Measurements from ENCODE around the gene ANKRD55. TPM values are rescaled to one million over a fixed set of nuclear protein-coding genes. Genes with fewer than 3 reads are reported as not detected.
A peak's percentile ranks its signal among the peaks of the same experiment; 100 is the strongest.

ANKRD55 gene
- total RNA-seq (2014; rRNA removed) (not detected in 2 replicates), Bru-seq, nascent RNA (percentile 0 among the genes with signal in this experiment), BruChase-seq, experiment 1, labeled RNA remaining after a 6-hour chase (percentile 0 among the genes with signal in this experiment), BruChase-seq, experiment 2, labeled RNA remaining after a 2-hour chase (not detected)
- long read RNA-seq, result 0 reads

GRCh38 chr5:56233230-56233629 is at the start of gene ANKRD55:
TSS of gene ANKRD55 (minus strand) at chr5:56233330. CDS start at chr5:56232913, 417 bp downstream.
- Histone ChIP-seq H3K4me1 (ENCODE audit: insufficient read depth, low read length) (no peaks in the 10 kb centered on the region), H3K79me2 (ENCODE audit: low read length) (no peaks in the 10 kb centered on the region), H2AFZ (ENCODE audit: low read length) (no peak within 1 kb of the TSS), H4K20me1 (ENCODE audit: low read length) (no peaks in the 10 kb centered on the region), H3K36me3 (ENCODE audit: low read depth, low read length) (no peaks in the 10 kb centered on the region), H3F3A (ENCODE audit: low read length, unreplicated experiment) (no peaks in the 10 kb centered on the region), H3K4me2 (ENCODE audit: low read length) (no peak within 1 kb of the TSS), H3K27ac (ENCODE audit: low read length) (no peak within 1 kb of the TSS), H3K9ac (ENCODE audit: low read length) (no peak within 1 kb of the TSS), H3K9me2 (replicated peaks; ENCODE audit: low read length) (no peaks in the 10 kb centered on the region), H3K4me3 (ENCODE audit: low read length) (no peak within 1 kb of the TSS), H3K27me3 (ENCODE audit: low read length) (0 out of 2 replicates have a peak, but pooled peaks cover 4% of the 10 kb centered on the region), H3K9me3 (ENCODE audit: low read length) (no peaks in the 10 kb centered on the region)
- no peak for DNase-seq
- BruUV-seq (replicated peaks), result no TSS peak
- intact Hi-C loops (cut with micrococcal nuclease), result no loop called here
- POLR2A ChIA-PET (ENCODE audit: unreplicated experiment), result no interaction called here
- no peak for ATAC-seq
- CTCF ChIA-PET, result no interaction called here
- no peak for TF ChIP-seq CTCF (conservative IDR thresholded peaks at IDR 0.05; ENCODE audit: low read depth, low read length)
- TF ChIP-seq EZH2phosphoT487 (IDR thresholded peaks at IDR 0.05; ENCODE audit: borderline replicate concordance, low read length), result no peak
- no peak for TF ChIP-seq EZH2 (IDR thresholded peaks at IDR 0.05; ENCODE audit: low read length, unreplicated experiment)

GRCh38 chr5:56282216-56282615 is 49.1 kb upstream of the ANKRD55 start:
- H4K20me1 ChIP-seq (ENCODE audit: low read length), result no peaks in the 10 kb centered on the region
- 0 out of 2 replicates have a peak overlapping the region, but pooled peaks have one; percentile 43 for H3K27ac ChIP-seq (ENCODE audit: low read length)
- no peak overlapping the region for H3K4me2 ChIP-seq (ENCODE audit: low read length)
- no TSS peak for BruUV-seq (replicated peaks)
- no peaks in the 10 kb centered on the region for H3K79me2 ChIP-seq (ENCODE audit: low read length)
- no peaks in the 10 kb centered on the region for H3F3A ChIP-seq (ENCODE audit: low read length, unreplicated experiment)
- no peaks in the 10 kb centered on the region for H3K9me3 ChIP-seq (ENCODE audit: low read length)
- no peaks in the 10 kb centered on the region for H3K27me3 ChIP-seq (ENCODE audit: low read length)
- DNase-seq, result peak; percentile 53
- H3K9ac ChIP-seq (ENCODE audit: low read length), result no peak overlapping the region
- intact Hi-C loops (cut with micrococcal nuclease), result loop anchor here (5.0 kb wide), 1 partner anchor 65 kb away; no protein-coding TSS in a partner anchor
- H2AFZ ChIP-seq (ENCODE audit: low read length), result 0 out of 2 replicates have a peak overlapping the region, but pooled peaks have one; percentile 18
- H3K9me2 ChIP-seq (replicated peaks; ENCODE audit: low read length), result no peaks in the 10 kb centered on the region
- TF ChIP-seq EZH2phosphoT487 (IDR thresholded peaks at IDR 0.05; ENCODE audit: borderline replicate concordance, low read length) (no peak), CTCF (conservative IDR thresholded peaks at IDR 0.05; ENCODE audit: low read depth, low read length) (no peak), EZH2 (IDR thresholded peaks at IDR 0.05; ENCODE audit: low read length, unreplicated experiment) (no peak)
- POLR2A ChIA-PET (ENCODE audit: unreplicated experiment), result no interaction called here
- CTCF ChIA-PET, result interaction anchor here (0.6 kb wide), 1 partner anchor 1420 kb away, joined by 3 read pairs; no protein-coding TSS in a partner anchor
- no peaks in the 10 kb centered on the region for H3K36me3 ChIP-seq (ENCODE audit: low read depth, low read length)
- peaks cover 30% of the 10 kb centered on the region for H3K4me1 ChIP-seq (ENCODE audit: insufficient read depth, low read length)
- no peak overlapping the region for H3K4me3 ChIP-seq (ENCODE audit: low read length)
- peak; percentile 76 for ATAC-seq
